IMR-90 (cell line): ENCODE data around the gene RNF217. TPM values are rescaled to one million over a fixed set of nuclear protein-coding genes. Genes with fewer than 3 reads are reported as not detected.

Experiments
- ATAC-seq: fragments of 200-7000 bp; cut with Tn5 transposase; 2 replicates; pipeline ENCODE4 v1.9.1; 2020; ENCODE audit warnings: low read depth, mild to moderate bottlenecking, moderate library complexity
- BruUV-seq: library from RNA; stranded (reverse); fragments of 400-500 nt; replicated peaks from 2 replicates; lab custom pipeline; 2021; lab: Mats Ljungman, UMichigan
- CTCF ChIA-PET: fragments of 300-600 bp; formaldehyde crosslinking; extraction: SDS; loops from one replicate; lab custom pipeline; 2021; ENCODE audit warnings: antibody characterized with exemption; lab: Yijun Ruan, JAX
- POLR2A ChIA-PET: fragments of 300-600 bp; sonication (Branson Sonifier 250); formaldehyde crosslinking; loops from one replicate; lab custom pipeline; 2022; ENCODE audit warnings: antibody characterized with exemption; ENCODE audit not compliant: unreplicated experiment; lab: Charles Lee
- DNase-seq: peaks from one replicate; pipeline ENCODE4 v3.0.0; 2013
- H2AFZ ChIP-seq: replicated peaks from 2 replicates; pipeline ENCODE3; 2013; ENCODE audit warnings: low read length, mild to moderate bottlenecking; ENCODE audit not compliant: poor library complexity
- H2AK5ac ChIP-seq: 2 replicates; pipeline ENCODE4 v1.6.1; 2013; ENCODE audit warnings: low read depth, low read length, inconsistent platforms
- H2AK9ac ChIP-seq: replicated peaks from 2 replicates; pipeline ENCODE3; 2013; ENCODE audit warnings: mild to moderate bottlenecking, low read depth, low read length, moderate library complexity; ENCODE audit not compliant: poor library complexity
- H2BK120ac ChIP-seq: 2 replicates; pipeline ENCODE4 v1.6.1; 2013; ENCODE audit warnings: low read depth, low read length, inconsistent platforms
- H2BK15ac ChIP-seq: 3 replicates; pipeline ENCODE4 v1.6.1; 2013; ENCODE audit warnings: low read depth, low read length, inconsistent platforms
- H2BK20ac ChIP-seq: 2 replicates; pipeline ENCODE4 v1.6.1; 2013; ENCODE audit warnings: low read depth, mild to moderate bottlenecking, inconsistent platforms, low read length, moderate library complexity
- H2BK5ac ChIP-seq: 2 replicates; pipeline ENCODE4 v1.6.1; 2013; ENCODE audit warnings: mild to moderate bottlenecking, low read depth, low read length, inconsistent platforms; ENCODE audit not compliant: poor library complexity, severe bottlenecking
- H3K14ac ChIP-seq: replicated peaks from 2 replicates; pipeline ENCODE4 v1.6.1; 2013; ENCODE audit warnings: low read depth, low read length, inconsistent platforms
- H3K18ac ChIP-seq: 2 replicates; pipeline ENCODE4 v1.6.1; 2013; ENCODE audit warnings: low read depth, low read length, control low read depth
- H3K23ac ChIP-seq: 2 replicates; pipeline ENCODE4 v1.6.1; 2013; ENCODE audit warnings: low read depth, low read length, inconsistent platforms
- H3K27ac ChIP-seq: 2 replicates; pipeline ENCODE4 v1.5.1; 2013; ENCODE audit warnings: mild to moderate bottlenecking, control low read depth, low read length; ENCODE audit not compliant: insufficient read depth
- H3K27me3 ChIP-seq: 2 replicates; pipeline ENCODE4 v1.6.1; 2013; ENCODE audit warnings: low read length; ENCODE audit not compliant: control insufficient read depth, insufficient read depth
- H3K36me3 ChIP-seq: 2 replicates; pipeline ENCODE4 v1.6.1; 2013; ENCODE audit warnings: low read length, mixed read lengths; ENCODE audit not compliant: control insufficient read depth, insufficient read depth
- H3K4ac ChIP-seq: 2 replicates; pipeline ENCODE4 v1.6.1; 2013; ENCODE audit warnings: low read depth, low read length, inconsistent platforms
- H3K4me1 ChIP-seq: 2 replicates; pipeline ENCODE4 v1.6.1; 2013; ENCODE audit warnings: low read length, mixed read lengths; ENCODE audit not compliant: control insufficient read depth, insufficient read depth
- H3K4me2 ChIP-seq: 2 replicates; pipeline ENCODE4 v1.6.1; 2013; ENCODE audit warnings: low read depth, mild to moderate bottlenecking, control low read depth, low read length, moderate library complexity
- H3K4me3 ChIP-seq: 2 replicates; pipeline ENCODE4 v1.5.1; 2013; ENCODE audit warnings: low read depth, mild to moderate bottlenecking, control low read depth, low read length, moderate library complexity; ENCODE audit not compliant: insufficient read depth
- H3K56ac ChIP-seq: 2 replicates; pipeline ENCODE4 v1.6.1; 2013; ENCODE audit warnings: low read length, inconsistent platforms; ENCODE audit not compliant: insufficient read depth; ENCODE audit errors: extremely low read depth
- H3K79me1 ChIP-seq, 2 experiments: 2 replicates each; pipeline ENCODE4 v1.6.1; 2013; ENCODE audit warnings: low read length in 2 of 2, inconsistent platforms in 1 of 2, low read depth in 1 of 2
- H3K9ac ChIP-seq: 2 replicates; pipeline ENCODE4 v1.6.1; 2013; ENCODE audit warnings: low read depth, low read length, control low read depth
- H3K9me1 ChIP-seq: 2 replicates; pipeline ENCODE4 v1.6.1; 2013; ENCODE audit warnings: low read length, inconsistent platforms; ENCODE audit not compliant: insufficient read depth
- H3K9me3 ChIP-seq: 2 replicates; pipeline ENCODE4 v1.6.1; 2013; ENCODE audit warnings: low read length; ENCODE audit not compliant: control insufficient read depth, insufficient read depth
- H4K20me1 ChIP-seq: 2 replicates; pipeline ENCODE4 v1.6.1; 2013; ENCODE audit warnings: low read length, inconsistent platforms; ENCODE audit not compliant: insufficient read depth
- H4K5ac ChIP-seq: 2 replicates; pipeline ENCODE4 v1.6.1; 2013; ENCODE audit warnings: mild to moderate bottlenecking, low read depth, low read length, control low read depth
- H4K8ac ChIP-seq, 2 experiments: 2 replicates each; pipeline ENCODE4 v1.6.1; 2013; ENCODE audit warnings: low read depth in 2 of 2, low read length in 2 of 2, control low read depth in 1 of 2, inconsistent platforms in 1 of 2
- H4K91ac ChIP-seq: 2 replicates; pipeline ENCODE4 v1.6.1; 2013; ENCODE audit warnings: low read depth, low read length, inconsistent platforms; ENCODE audit not compliant: insufficient read depth
- FOS ChIP-seq: fragments of 150-350 bp; IDR thresholded peaks from 2 replicates; pipeline ENCODE4 v1.6.1; 2016; ENCODE audit warnings: low read depth, low read length
- MAFK ChIP-seq: IDR thresholded peaks from 2 replicates; pipeline ENCODE4 v1.6.1; 2012; ENCODE audit warnings: low read depth, low read length, improper control_type of control experiment
- MAZ ChIP-seq: IDR thresholded peaks from 2 replicates; pipeline ENCODE4 v1.6.1; 2012; ENCODE audit warnings: low read depth, mild to moderate bottlenecking, low read length, improper control_type of control experiment, moderate library complexity, borderline replicate concordance
- MXI1 ChIP-seq: IDR thresholded peaks from 2 replicates; pipeline ENCODE4 v1.6.1; 2012; ENCODE audit warnings: low read depth, mild to moderate bottlenecking, low read length, moderate library complexity, borderline replicate concordance
- RAD21 ChIP-seq: IDR thresholded peaks from 2 replicates; pipeline ENCODE4 v1.6.1; 2012; ENCODE audit warnings: low read length, improper control_type of control experiment
- WGBS, 2 experiments: methylation state at CpG; one replicate each; pipeline versions ENCODE4 v1.1.5 to v1.1.7; 2013; ENCODE audit warnings: missing lambda C conversion rate in 2 of 2; ENCODE audit not compliant: insufficient read length in 1 of 2; ENCODE audit errors: extremely low coverage in 2 of 2; 5-methylcytosine and 5-hydroxymethylcytosine counted together
- dilution Hi-C: fragments of 300-500 bp; cut with HindIII; formaldehyde crosslinking; loops from one replicate; pipeline ENCODE4 v1.14.3; 2018; ENCODE audit warnings: low sequenced_read_pairs; ENCODE audit not compliant: unreplicated experiment
- in situ Hi-C: fragments of 300-500 bp; cut with MboI; formaldehyde crosslinking; loops from 3 replicates; pipeline ENCODE4 v1.14.3; 2019; ENCODE audit warnings: low sequenced_read_pairs, inconsistent platforms, mixed read lengths
- intact Hi-C: fragments of 100-400 bp; cut with micrococcal nuclease; formaldehyde crosslinking; loops from 2 replicates; pipeline ENCODE4 v1.10.0; 2022
- polyA plus RNA-seq, 3 experiments: library from polyadenylated mRNA; depleted of rRNA; stranded (reverse); fragments of >200 nt; gene quantifications; 2 replicates each; pipeline ENCODE4 v1.2.3, GENCODE V29; 2012; ENCODE audit warnings: low replicate concordance in 1 of 3
- total RNA-seq: library from RNA; depleted of rRNA; stranded (reverse); fragments of >200 nt; gene quantifications from 2 replicates; pipeline ENCODE4 v1.2.3, GENCODE V29; 2012
- TF ChIP-seq, protein P1 (sequence below): fragments of 150-350 bp; IDR thresholded peaks from 2 replicates; pipeline ENCODE4 v1.6.1; 2016; ENCODE audit warnings: low read depth, mild to moderate bottlenecking, low read length, moderate library complexity, borderline replicate concordance
- TF ChIP-seq, protein P2 (sequence below): conservative IDR thresholded peaks from 2 replicates; pipeline ENCODE4 v1.5.1; 2012; ENCODE audit warnings: mild to moderate bottlenecking, low read depth, low read length, improper control_type of control experiment

The RNF217 gene
- total and polyA plus RNA-seq, 2 of the 4 experiments (the other 2 are of a cell fraction), result 11.7 to 20.4 TPM

DNA sequence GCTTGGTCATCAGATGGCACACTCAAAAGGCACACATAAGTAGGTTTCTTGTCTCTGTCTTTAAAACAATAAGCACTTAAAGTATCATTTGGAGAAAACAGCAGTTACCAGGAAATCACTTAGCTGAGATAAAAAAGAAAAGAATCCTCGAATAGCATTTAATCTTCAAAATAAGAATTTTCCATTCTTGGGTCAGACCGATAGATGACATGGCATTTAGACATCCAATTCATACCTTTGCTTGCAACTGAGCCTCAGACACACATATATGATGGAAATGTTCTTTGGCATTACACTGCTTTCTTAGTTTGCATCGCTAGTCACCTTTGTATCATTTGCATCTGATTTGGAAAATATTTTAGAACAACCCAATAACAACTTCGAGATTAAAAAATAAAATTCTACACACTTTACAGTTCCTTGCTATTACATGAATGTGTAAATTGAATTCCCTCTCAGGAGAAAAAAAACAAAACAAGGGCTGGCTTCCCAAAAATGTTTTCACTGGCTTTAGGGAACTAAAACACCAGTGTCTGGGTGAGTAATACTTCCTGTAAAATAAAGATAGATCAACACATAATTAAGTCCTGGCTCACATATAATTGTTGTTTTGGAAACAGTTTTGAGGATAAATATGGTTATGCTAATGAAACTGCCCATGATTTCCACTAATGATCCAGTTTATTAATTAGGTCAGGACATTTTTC is 1.3 kb upstream of the RNF217 start:
- H3K14ac ChIP-seq, result no peak overlapping the region; the same call in 1 of the 2 replicates
- peak overlapping the region; percentile 58; the same call in 1 of the 2 replicates for H3K23ac ChIP-seq
- H3K9me3 ChIP-seq, result no peaks in the 10 kb centered on the region
- H4K5ac ChIP-seq, result no peak overlapping the region; the same call in 1 of the 2 replicates
- H3K36me3 ChIP-seq, result no peaks in the 10 kb centered on the region; the same call in 1 of the 2 replicates
- peak overlapping the region; percentile 90 for H2BK5ac ChIP-seq
- TF ChIP-seq FOS (no peak), RAD21 (no peak), MAFK (no peak), MAZ (no peak), MXI1 (no peak)
- TF ChIP-seq, protein P1, sequence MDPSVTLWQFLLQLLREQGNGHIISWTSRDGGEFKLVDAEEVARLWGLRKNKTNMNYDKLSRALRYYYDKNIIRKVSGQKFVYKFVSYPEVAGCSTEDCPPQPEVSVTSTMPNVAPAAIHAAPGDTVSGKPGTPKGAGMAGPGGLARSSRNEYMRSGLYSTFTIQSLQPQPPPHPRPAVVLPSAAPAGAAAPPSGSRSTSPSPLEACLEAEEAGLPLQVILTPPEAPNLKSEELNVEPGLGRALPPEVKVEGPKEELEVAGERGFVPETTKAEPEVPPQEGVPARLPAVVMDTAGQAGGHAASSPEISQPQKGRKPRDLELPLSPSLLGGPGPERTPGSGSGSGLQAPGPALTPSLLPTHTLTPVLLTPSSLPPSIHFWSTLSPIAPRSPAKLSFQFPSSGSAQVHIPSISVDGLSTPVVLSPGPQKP, result no peak
- TF ChIP-seq, protein P2, sequence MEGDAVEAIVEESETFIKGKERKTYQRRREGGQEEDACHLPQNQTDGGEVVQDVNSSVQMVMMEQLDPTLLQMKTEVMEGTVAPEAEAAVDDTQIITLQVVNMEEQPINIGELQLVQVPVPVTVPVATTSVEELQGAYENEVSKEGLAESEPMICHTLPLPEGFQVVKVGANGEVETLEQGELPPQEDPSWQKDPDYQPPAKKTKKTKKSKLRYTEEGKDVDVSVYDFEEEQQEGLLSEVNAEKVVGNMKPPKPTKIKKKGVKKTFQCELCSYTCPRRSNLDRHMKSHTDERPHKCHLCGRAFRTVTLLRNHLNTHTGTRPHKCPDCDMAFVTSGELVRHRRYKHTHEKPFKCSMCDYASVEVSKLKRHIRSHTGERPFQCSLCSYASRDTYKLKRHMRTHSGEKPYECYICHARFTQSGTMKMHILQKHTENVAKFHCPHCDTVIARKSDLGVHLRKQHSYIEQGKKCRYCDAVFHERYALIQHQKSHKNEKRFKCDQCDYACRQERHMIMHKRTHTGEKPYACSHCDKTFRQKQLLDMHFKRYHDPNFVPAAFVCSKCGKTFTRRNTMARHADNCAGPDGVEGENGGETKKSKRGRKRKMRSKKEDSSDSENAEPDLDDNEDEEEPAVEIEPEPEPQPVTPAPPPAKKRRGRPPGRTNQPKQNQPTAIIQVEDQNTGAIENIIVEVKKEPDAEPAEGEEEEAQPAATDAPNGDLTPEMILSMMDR, result no peak
- CTCF ChIA-PET, result interaction anchor here (1.5 kb wide), 1 partner anchor 153 kb away, joined by 3 read pairs; no protein-coding TSS in a partner anchor
- H3K9ac ChIP-seq, result peak overlapping the region; percentile 51
- no peak overlapping the region for H2BK120ac ChIP-seq
- peak overlapping the region; percentile 4; the same call in 1 of the 3 replicates for H2BK15ac ChIP-seq
- no peak overlapping the region for H2AK5ac ChIP-seq
- peak overlapping the region; percentile 4; the same call in 1 of the 2 replicates for H3K4ac ChIP-seq
- H3K4me1 ChIP-seq, result peaks cover 2% of the 10 kb centered on the region; the same call in 1 of the 2 replicates
- H3K27ac ChIP-seq, result peak overlapping the region; percentile 54; the same call in 1 of the 2 replicates
- H3K27me3 ChIP-seq, result no peaks in the 10 kb centered on the region
- H3K9me1 ChIP-seq, result peaks cover 5% of the 10 kb centered on the region
- H3K56ac ChIP-seq, result 0 out of 2 replicates have a peak overlapping the region, but pooled peaks have one; percentile 53
- peak overlapping the region; percentile 83 for H3K4me3 ChIP-seq
- no peak overlapping the region for H2AK9ac ChIP-seq
- H3K79me1 ChIP-seq, result peaks cover 8 to 43% of the 10 kb centered on the region in 2 experiments; a peak in 3 of 4 replicates
- no CpG with 5 or more reads among the region's 4 CpGs for WGBS, 2 experiments
- intact Hi-C loops (loop anchor here (1.0 to 5.0 kb wide), 2 partner anchors 91 to 241 kb away; no protein-coding TSS in a partner anchor), in situ Hi-C loops (loop anchor here (25.0 kb wide), 1 partner anchor 151 kb away; no protein-coding TSS in a partner anchor), dilution Hi-C loops (no loop called here)
- POLR2A ChIA-PET, result interaction anchor here (0.6 to 1.2 kb wide), 2 partner anchors 138 to 333 kb away, joined by 4 to 7 read pairs; no protein-coding TSS in a partner anchor
- H4K8ac ChIP-seq, result no peak overlapping the region
- peak overlapping the region; percentile 32; the same call in 1 of the 2 replicates for H3K18ac ChIP-seq
- peaks cover 23% of the 10 kb centered on the region for H4K20me1 ChIP-seq
- H2AFZ ChIP-seq, result no peak overlapping the region
- ATAC-seq (no peak), DNase-seq (no peak)
- no peak overlapping the region for H4K91ac ChIP-seq
- peak overlapping the region; percentile 70 for H3K4me2 ChIP-seq
- TSS peak; percentile 36 for BruUV-seq
- peak overlapping the region; percentile 53; the same call in 1 of the 2 replicates for H2BK20ac ChIP-seq
